ENCODE measurements around the gene RSPO3.
"Not testable (repeated sequence)": the region's sequence is repeated elsewhere in the genome, so short reads cannot be mapped to it uniquely, and the experiment has no call there.

Gene RSPO3

DNA sequence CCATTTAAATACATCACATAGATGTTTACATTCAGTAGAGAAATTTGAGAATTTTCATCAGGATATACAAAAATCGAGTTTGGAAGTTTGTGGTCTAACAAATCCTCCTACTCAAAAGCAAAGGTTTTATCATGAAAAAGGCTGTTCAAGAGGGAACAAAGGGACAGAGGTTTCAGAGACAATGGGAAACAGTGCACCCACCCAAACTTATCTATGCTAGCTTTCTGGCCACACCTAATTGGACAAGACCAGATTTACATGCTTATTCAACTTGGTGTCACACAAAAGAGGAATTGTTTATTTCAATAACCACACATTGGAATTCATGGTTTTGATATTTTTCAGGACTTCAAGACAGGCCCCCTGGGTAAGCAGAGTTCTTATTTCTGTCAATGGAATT is 28.4 kb upstream of the RSPO3 start:
- no peak for DNase-seq
- H3K4me3 ChIP-seq (ENCODE audit: low read depth, low read length): no peak overlapping the region
- H3K27ac ChIP-seq: no peak overlapping the region
- TF ChIP-seq, protein P1, sequence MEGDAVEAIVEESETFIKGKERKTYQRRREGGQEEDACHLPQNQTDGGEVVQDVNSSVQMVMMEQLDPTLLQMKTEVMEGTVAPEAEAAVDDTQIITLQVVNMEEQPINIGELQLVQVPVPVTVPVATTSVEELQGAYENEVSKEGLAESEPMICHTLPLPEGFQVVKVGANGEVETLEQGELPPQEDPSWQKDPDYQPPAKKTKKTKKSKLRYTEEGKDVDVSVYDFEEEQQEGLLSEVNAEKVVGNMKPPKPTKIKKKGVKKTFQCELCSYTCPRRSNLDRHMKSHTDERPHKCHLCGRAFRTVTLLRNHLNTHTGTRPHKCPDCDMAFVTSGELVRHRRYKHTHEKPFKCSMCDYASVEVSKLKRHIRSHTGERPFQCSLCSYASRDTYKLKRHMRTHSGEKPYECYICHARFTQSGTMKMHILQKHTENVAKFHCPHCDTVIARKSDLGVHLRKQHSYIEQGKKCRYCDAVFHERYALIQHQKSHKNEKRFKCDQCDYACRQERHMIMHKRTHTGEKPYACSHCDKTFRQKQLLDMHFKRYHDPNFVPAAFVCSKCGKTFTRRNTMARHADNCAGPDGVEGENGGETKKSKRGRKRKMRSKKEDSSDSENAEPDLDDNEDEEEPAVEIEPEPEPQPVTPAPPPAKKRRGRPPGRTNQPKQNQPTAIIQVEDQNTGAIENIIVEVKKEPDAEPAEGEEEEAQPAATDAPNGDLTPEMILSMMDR (IDR thresholded peaks at IDR 0.05; ENCODE audit: low read depth, low read length, missing control alignments): no peak
- no peaks in the 10 kb centered on the region for H3K36me3 ChIP-seq (replicated peaks)
- no peaks in the 10 kb centered on the region for H3K27me3 ChIP-seq (replicated peaks)
- in situ Hi-C loops (cut with HindIII; ENCODE audit: low pct_ligation_motif_present, low sequenced_read_pairs): no loop called here

DNA sequence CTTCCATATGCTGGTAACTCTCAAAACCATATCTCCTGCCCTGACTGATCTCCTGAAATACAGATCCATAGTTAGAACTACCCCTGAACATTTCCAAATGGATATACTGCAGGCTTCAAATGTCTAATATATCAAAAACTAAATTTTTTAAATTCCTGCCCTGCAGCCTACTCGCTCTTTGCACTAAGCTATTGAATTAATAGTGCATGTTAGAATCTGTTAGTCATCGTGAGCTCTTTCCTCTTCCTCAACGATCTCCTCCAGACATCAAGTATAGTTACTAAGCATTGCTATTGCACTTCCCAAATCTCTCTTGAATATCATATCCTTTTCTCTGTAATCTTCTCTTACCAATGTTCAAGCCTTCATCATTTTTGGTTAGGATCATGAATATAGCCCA is 26.0 kb upstream of the RSPO3 start:
- Histone ChIP-seq H3K27me3 (replicated peaks) (no peaks in the 10 kb centered on the region), H3K4me3 (ENCODE audit: low read depth, low read length) (no peak overlapping the region), H3K27ac (no peak overlapping the region), H3K36me3 (replicated peaks) (no peaks in the 10 kb centered on the region)
- TF ChIP-seq, protein P1 (IDR thresholded peaks at IDR 0.05; ENCODE audit: low read depth, low read length, missing control alignments): no peak
- no peak for DNase-seq
- in situ Hi-C loops (cut with HindIII; ENCODE audit: low pct_ligation_motif_present, low sequenced_read_pairs): no loop called here

- no peak overlapping the region for H3K27ac ChIP-seq
- no peaks in the 10 kb centered on the region for H3K27me3 ChIP-seq (replicated peaks)
- no peaks in the 10 kb centered on the region for H3K36me3 ChIP-seq (replicated peaks)
- in situ Hi-C loops (cut with HindIII; ENCODE audit: low pct_ligation_motif_present, low sequenced_read_pairs): no loop called here
- TF ChIP-seq, protein P1 (IDR thresholded peaks at IDR 0.05; ENCODE audit: low read depth, low read length, missing control alignments): no peak
- no peak overlapping the region for H3K4me3 ChIP-seq (ENCODE audit: low read depth, low read length)
- DNase-seq: no peak
These were observed 23.7 kb upstream of the RSPO3 start for GRCh38 chr6:127094791-127095190.

- TF ChIP-seq, protein P1 (IDR thresholded peaks at IDR 0.05; ENCODE audit: low read depth, low read length, missing control alignments): no peak
- in situ Hi-C loops (cut with HindIII; ENCODE audit: low pct_ligation_motif_present, low sequenced_read_pairs): no loop called here
- H3K27me3 ChIP-seq (replicated peaks): no peaks in the 10 kb centered on the region
- H3K27ac ChIP-seq: no peak overlapping the region
- H3K36me3 ChIP-seq (replicated peaks): no peaks in the 10 kb centered on the region
- no peak overlapping the region for H3K4me3 ChIP-seq (ENCODE audit: low read depth, low read length)
- DNase-seq: no peak
These were observed 22.3 kb upstream of the RSPO3 start for GRCh38 chr6:127096167-127096566.

DNA sequence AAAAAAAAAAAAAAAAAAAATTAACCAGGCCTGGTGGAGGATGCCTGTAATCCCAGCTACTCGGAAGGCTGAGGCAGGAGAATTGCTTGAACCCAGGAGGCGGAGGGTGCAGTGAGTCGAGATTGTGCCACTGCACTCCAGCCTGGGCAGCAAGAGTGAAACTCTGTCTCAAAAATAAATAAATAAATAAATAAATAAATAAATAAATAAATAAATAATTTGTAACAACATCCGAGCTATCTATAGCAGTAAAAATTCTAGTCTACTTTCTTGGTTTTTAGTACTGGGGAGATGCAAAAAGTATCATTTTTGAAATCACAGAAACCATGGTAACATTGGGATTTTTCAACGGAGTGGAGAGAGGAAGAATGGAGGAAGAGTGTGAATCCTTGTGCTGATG is 21.0 kb upstream of the RSPO3 start:
- H3K36me3 ChIP-seq (replicated peaks); H3K27ac ChIP-seq; DNase-seq; in situ Hi-C loops (cut with HindIII; ENCODE audit: low pct_ligation_motif_present, low sequenced_read_pairs); H3K4me3 ChIP-seq (ENCODE audit: low read depth, low read length); H3K27me3 ChIP-seq (replicated peaks): not testable (repeated sequence)

- H3K36me3 ChIP-seq (replicated peaks): no peaks in the 10 kb centered on the region
- in situ Hi-C loops (cut with HindIII; ENCODE audit: low pct_ligation_motif_present, low sequenced_read_pairs): no loop called here
- DNase-seq: no peak
- TF ChIP-seq, protein P1 (IDR thresholded peaks at IDR 0.05; ENCODE audit: low read depth, low read length, missing control alignments): peak; percentile 22
- no peak overlapping the region for H3K4me3 ChIP-seq (ENCODE audit: low read depth, low read length)
- no peak overlapping the region for H3K27ac ChIP-seq
- H3K27me3 ChIP-seq (replicated peaks): no peaks in the 10 kb centered on the region
These were observed 17.8 kb upstream of the RSPO3 start for GRCh38 chr6:127100510-127101140.
